GM18511 (cell line): Measurements from ENCODE around the gene B4GAT1.
A peak's percentile ranks its signal among the peaks of the same experiment; 100 is the strongest.
"Not testable (repeated sequence)": the region's sequence is repeated elsewhere in the genome, so short reads cannot be mapped to it uniquely, and the experiment has no call there.

ENCODE experiments used
- ATAC-seq: cut with Tn5 transposase; IDR thresholded peaks from one replicate; pipeline ENCODE4 v1.9.1; 2021; ENCODE audit warnings: mild to moderate bottlenecking, moderate library complexity; ENCODE audit not compliant: unreplicated experiment

Gene B4GAT1

GRCh38 chr11:66363805-66364535, 16.5 kb upstream of the B4GAT1 start:
- ATAC-seq: no peak

- no peak for ATAC-seq
Observed at GRCh38 chr11:66363187-66363601, 15.8 kb upstream of the B4GAT1 start.

- no peak for ATAC-seq
Observed at GRCh38 chr11:66362481-66363147, 15.2 kb upstream of the B4GAT1 start.

- no peak for ATAC-seq
Observed at GRCh38 chr11:66361502-66361941, 14.1 kb upstream of the B4GAT1 start.

GRCh38 chr11:66360406-66361073, 13.1 kb upstream of the B4GAT1 start:
- ATAC-seq: no peak

GRCh38 chr11:66359662-66360087, 12.2 kb upstream of the B4GAT1 start:
- no peak for ATAC-seq

- ATAC-seq: not testable (repeated sequence)
Observed at GRCh38 chr11:66350560-66351235, 3.3 kb upstream of the B4GAT1 start.

GRCh38 chr11:66349084-66349386, 1.6 kb upstream of the B4GAT1 start:
- no peak for ATAC-seq

GRCh38 chr11:66346476-66347424, 679 bp downstream of the B4GAT1 start:
- ATAC-seq: no peak

- ATAC-seq: no peak
Observed at GRCh38 chr11:66345316-66345649, 2.1 kb downstream of the B4GAT1 start.

GRCh38 chr11:66344550-66345315, 2.7 kb downstream of the B4GAT1 start, which contains the start of gene BRMS1:
Gene BRMS1 (minus strand): TSS chr11:66345104. CDS start chr11:66342234, 2,870 bp downstream.
- peak; percentile 65 for ATAC-seq

GRCh38 chr11:66343176-66343575, 4.3 kb downstream of the B4GAT1 start:
- no peak for ATAC-seq

GRCh38 chr11:66341502-66342126, 5.8 kb downstream of the B4GAT1 start:
- no peak for ATAC-seq

- no peak for ATAC-seq
Observed at GRCh38 chr11:66340596-66341501, 6.6 kb downstream of the B4GAT1 start.

GRCh38 chr11:66339686-66340483, 7.5 kb downstream of the B4GAT1 start:
- no peak for ATAC-seq

- no peak for ATAC-seq
Observed at GRCh38 chr11:66339162-66339675, 8.2 kb downstream of the B4GAT1 start.
